ENCODE results near the gene NAT16. TPM values are rescaled to one million over a fixed set of nuclear protein-coding genes. Genes with fewer than 3 reads are reported as not detected.
A peak's percentile ranks its signal among the peaks of the same experiment; 100 is the strongest.

NAT16 gene
- total RNA-seq, 1 experiment from 2014 or later = not detected

GRCh38 chr7:101166909-101167644 lies 13.0 kb downstream of the NAT16 start:
- TF ChIP-seq CTCF (IDR thresholded peaks at IDR 0.05; ENCODE audit: unreplicated experiment) = no peak
- Mint-ChIP-seq H3K4me1 (ENCODE audit: low read depth, unreplicated experiment) (peaks cover 49% of the 10 kb centered on the region), H3K27ac (ENCODE audit: unreplicated experiment) (peak overlapping the region; percentile 17), H3K9me3 (ENCODE audit: low read depth, unreplicated experiment) (no peaks in the 10 kb centered on the region), H3K36me3 (ENCODE audit: insufficient read depth, unreplicated experiment) (peaks cover 50% of the 10 kb centered on the region), H3K27me3 (ENCODE audit: unreplicated experiment) (peaks cover 72% of the 10 kb centered on the region), H3K4me3 (ENCODE audit: low read depth, unreplicated experiment) (no peak overlapping the region)
- no TSS peak for BruUV-seq (replicated peaks)
- intact Hi-C loops (cut with micrococcal nuclease; ENCODE audit: unreplicated experiment) = no loop called here
- CTCF ChIA-PET = no interaction called here
- DNase-seq = no peak

- Mint-ChIP-seq H3K4me1 (ENCODE audit: low read depth, unreplicated experiment) (peaks cover 45% of the 10 kb centered on the region), H3K36me3 (ENCODE audit: insufficient read depth, unreplicated experiment) (peaks cover 50% of the 10 kb centered on the region), H3K27me3 (ENCODE audit: unreplicated experiment) (peaks cover 67% of the 10 kb centered on the region), H3K27ac (ENCODE audit: unreplicated experiment) (no peak overlapping the region), H3K4me3 (ENCODE audit: low read depth, unreplicated experiment) (no peak overlapping the region), H3K9me3 (ENCODE audit: low read depth, unreplicated experiment) (no peaks in the 10 kb centered on the region)
- no peak for DNase-seq
- intact Hi-C loops (cut with micrococcal nuclease; ENCODE audit: unreplicated experiment) = no loop called here
- no peak for TF ChIP-seq CTCF (IDR thresholded peaks at IDR 0.05; ENCODE audit: unreplicated experiment)
- CTCF ChIA-PET = no interaction called here
- BruUV-seq (replicated peaks) = no TSS peak
Measured at GRCh38 chr7:101166648-101166908, 13.5 kb downstream of the NAT16 start.

- Mint-ChIP-seq H3K4me3 (ENCODE audit: low read depth, unreplicated experiment) (peak overlapping the region; percentile 64), H3K4me1 (ENCODE audit: low read depth, unreplicated experiment) (peaks cover 41% of the 10 kb centered on the region), H3K27ac (ENCODE audit: unreplicated experiment) (no peak overlapping the region), H3K27me3 (ENCODE audit: unreplicated experiment) (peaks cover 62% of the 10 kb centered on the region), H3K36me3 (ENCODE audit: insufficient read depth, unreplicated experiment) (peaks cover 50% of the 10 kb centered on the region), H3K9me3 (ENCODE audit: low read depth, unreplicated experiment) (no peaks in the 10 kb centered on the region)
- no TSS peak for BruUV-seq (replicated peaks)
- DNase-seq = no peak
- intact Hi-C loops (cut with micrococcal nuclease; ENCODE audit: unreplicated experiment) = no loop called here
- no peak for TF ChIP-seq CTCF (IDR thresholded peaks at IDR 0.05; ENCODE audit: unreplicated experiment)
- CTCF ChIA-PET = interaction anchor here (0.7 kb wide), 1 partner anchor 970 kb away, joined by 3 read pairs; no protein-coding TSS in a partner anchor
Measured at GRCh38 chr7:101165958-101166647, 14.0 kb downstream of the NAT16 start.

- no peak for TF ChIP-seq CTCF (IDR thresholded peaks at IDR 0.05; ENCODE audit: unreplicated experiment)
- peak within 1 kb of the TSS; percentile 70 for H3K4me3 Mint-ChIP-seq (ENCODE audit: low read depth, unreplicated experiment)
- H3K27ac Mint-ChIP-seq (ENCODE audit: unreplicated experiment) = no peak within 1 kb of the TSS
- peaks cover 53% of the 10 kb centered on the region for H3K36me3 Mint-ChIP-seq (ENCODE audit: insufficient read depth, unreplicated experiment)
- H3K27me3 Mint-ChIP-seq (ENCODE audit: unreplicated experiment) = peaks cover 54% of the 10 kb centered on the region
- no TSS peak for BruUV-seq (replicated peaks)
- CTCF ChIA-PET = interaction anchor here (0.7 to 1.2 kb wide), 2 partner anchors 21 to 971 kb away, joined by 3 read pairs; no protein-coding TSS in a partner anchor
- no peaks in the 10 kb centered on the region for H3K9me3 Mint-ChIP-seq (ENCODE audit: low read depth, unreplicated experiment)
- peak; percentile 85 for DNase-seq
- peaks cover 41% of the 10 kb centered on the region for H3K4me1 Mint-ChIP-seq (ENCODE audit: low read depth, unreplicated experiment)
- intact Hi-C loops (cut with micrococcal nuclease; ENCODE audit: unreplicated experiment) = no loop called here
Measured at GRCh38 chr7:101165075-101165957, 14.8 kb downstream of the NAT16 start, which contains the start of gene VGF. TSS of gene VGF (minus strand) at chr7:101165569. CDS start at chr7:101164843, 726 bp downstream.

All from Calu3 (cell line).